ENCODE data around the gene BLMH.

BLMH gene

GRCh38 chr17:30229012-30229411, 62.7 kb downstream of the BLMH start:
- TF ChIP-seq CTCF (IDR thresholded peaks at IDR 0.05; ENCODE audit: low read depth, low read length) = no peak
- no peak for DNase-seq (ENCODE audit: low read depth, low spot score)
- no peak overlapping the region for H3K4me3 ChIP-seq (ENCODE audit: low read depth, low read length)
- in situ Hi-C loops (cut with HindIII; ENCODE audit: low sequenced_read_pairs) = no loop called here

- no peak for TF ChIP-seq CTCF (IDR thresholded peaks at IDR 0.05; ENCODE audit: low read depth, low read length)
- no peak overlapping the region for H3K4me3 ChIP-seq (ENCODE audit: low read depth, low read length)
- DNase-seq (ENCODE audit: low read depth, low spot score) = peak; percentile 38
- in situ Hi-C loops (cut with HindIII; ENCODE audit: low sequenced_read_pairs) = no loop called here
Measured at GRCh38 chr17:30228011-30228410, 63.7 kb downstream of the BLMH start.

- TF ChIP-seq CTCF (IDR thresholded peaks at IDR 0.05; ENCODE audit: low read depth, low read length) = no peak
- H3K4me3 ChIP-seq (ENCODE audit: low read depth, low read length) = no peak overlapping the region
- in situ Hi-C loops (cut with HindIII; ENCODE audit: low sequenced_read_pairs) = no loop called here
- peak; percentile 7 for DNase-seq (ENCODE audit: low read depth, low spot score)
Measured at GRCh38 chr17:30226878-30227277, 64.9 kb downstream of the BLMH start.

- no peak for DNase-seq (ENCODE audit: low read depth, low spot score)
- no peak overlapping the region for H3K4me3 ChIP-seq (ENCODE audit: low read depth, low read length)
- in situ Hi-C loops (cut with HindIII; ENCODE audit: low sequenced_read_pairs) = no loop called here
- TF ChIP-seq CTCF (IDR thresholded peaks at IDR 0.05; ENCODE audit: low read depth, low read length) = no peak
Measured at GRCh38 chr17:30225919-30226553, 65.7 kb downstream of the BLMH start.

- in situ Hi-C loops (cut with HindIII; ENCODE audit: low sequenced_read_pairs) = no loop called here
- no peak for DNase-seq (ENCODE audit: low read depth, low spot score)
- no peak for TF ChIP-seq CTCF (IDR thresholded peaks at IDR 0.05; ENCODE audit: low read depth, low read length)
- H3K4me3 ChIP-seq (ENCODE audit: low read depth, low read length) = no peak overlapping the region
Measured at GRCh38 chr17:30225112-30225511, 66.6 kb downstream of the BLMH start.

GRCh38 chr17:30224419-30224960, 67.3 kb downstream of the BLMH start:
- H3K4me3 ChIP-seq (ENCODE audit: low read depth, low read length) = no peak overlapping the region
- in situ Hi-C loops (cut with HindIII; ENCODE audit: low sequenced_read_pairs) = no loop called here
- no peak for DNase-seq (ENCODE audit: low read depth, low spot score)
- no peak for TF ChIP-seq CTCF (IDR thresholded peaks at IDR 0.05; ENCODE audit: low read depth, low read length)
